ENCODE data around the gene TMEM198.

GRCh38 chr2:219557791-219558785, 14.3 kb downstream of the TMEM198 start:
- TF ChIP-seq CTCF (IDR thresholded peaks at IDR 0.05), result no peak
- no peak for TF ChIP-seq POLR2A (IDR thresholded peaks at IDR 0.05)
